Kidney capillary endothelial cell (primary cell): ENCODE data around the gene CARMIL1.

ENCODE experiments used
- DNase-seq: peaks from one replicate; pipeline ENCODE4 v3.0.0-alpha.2; 2018; ENCODE audit warnings: low spot score

CARMIL1 gene

DNA sequence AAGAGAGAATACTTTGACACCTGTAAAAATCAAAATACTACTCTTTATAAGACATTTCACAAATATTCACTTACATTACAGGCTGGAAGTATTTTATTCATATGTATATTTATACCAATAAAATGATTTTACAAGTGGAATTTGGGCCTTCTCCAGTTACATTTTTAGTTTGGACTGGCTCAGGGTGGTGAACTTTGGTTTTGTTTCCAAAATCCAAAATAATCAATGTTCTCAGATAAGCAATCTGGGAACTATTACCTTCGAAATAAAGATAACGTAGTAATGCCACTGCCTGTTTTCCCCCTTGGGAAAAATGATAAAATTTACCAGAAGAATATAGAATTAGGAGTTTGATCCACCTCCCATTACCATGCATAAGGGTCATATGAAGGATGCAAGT is 341.2 kb downstream of the CARMIL1 start:
- no peak for DNase-seq

DNA sequence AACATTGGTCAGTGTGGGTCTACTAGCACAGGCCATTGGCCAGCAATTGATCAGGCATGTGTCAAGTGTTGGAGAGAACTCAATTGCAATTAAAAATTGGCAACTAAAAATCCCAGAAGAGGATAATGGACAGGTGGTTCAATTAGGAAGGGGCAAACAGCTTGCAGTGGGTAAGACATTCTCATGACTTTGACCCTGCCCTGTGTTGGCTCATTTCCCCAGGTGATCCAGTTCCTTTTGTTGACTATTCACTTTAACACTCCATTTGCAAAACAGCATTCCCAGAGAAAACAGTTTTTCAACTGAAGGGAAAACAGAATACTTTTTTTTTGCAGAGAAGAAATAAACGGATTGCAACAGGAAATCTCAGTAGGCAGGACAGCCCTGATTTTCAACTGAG is 343.9 kb downstream of the CARMIL1 start:
- DNase-seq, result no peak

DNA sequence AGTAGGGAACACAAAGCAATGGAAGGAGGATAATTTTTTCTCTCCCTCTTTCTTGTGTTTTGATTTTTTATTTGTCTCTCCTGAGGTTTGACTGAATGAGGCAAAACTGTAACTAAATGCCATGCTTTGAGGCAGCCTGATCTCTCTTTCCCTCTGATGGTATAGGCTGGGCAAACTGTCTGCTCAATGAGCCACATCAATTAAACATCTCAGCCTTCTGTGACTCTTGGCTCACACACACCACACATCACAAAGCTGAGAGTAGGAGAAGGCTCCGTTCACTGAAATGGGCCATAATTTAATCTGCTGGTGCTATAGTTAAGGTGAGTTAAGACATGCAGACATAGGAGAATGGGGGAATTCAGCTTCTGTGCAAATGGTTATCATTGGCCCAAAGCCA is 344.7 kb downstream of the CARMIL1 start:
- DNase-seq, result no peak

DNA sequence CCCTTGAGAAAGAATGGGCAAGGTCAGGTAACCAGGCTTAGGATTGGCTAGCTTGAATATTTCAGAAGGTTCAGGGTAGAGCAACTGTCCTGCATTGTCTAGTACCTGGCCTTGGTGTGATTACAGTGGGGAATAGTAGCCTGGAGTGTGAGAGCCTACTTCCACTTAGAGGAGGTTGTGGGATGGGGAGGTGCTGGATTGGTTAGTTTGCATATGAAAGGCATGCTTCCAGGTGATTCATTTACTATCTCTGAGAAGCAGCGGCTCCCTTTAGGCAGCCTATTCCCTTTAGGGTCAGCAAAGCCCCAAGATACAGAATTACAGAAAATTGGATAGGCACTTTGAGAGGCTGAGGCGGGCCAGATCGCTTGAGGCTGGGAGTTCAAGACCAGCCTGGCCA is 347.8 kb downstream of the CARMIL1 start:
- no peak for DNase-seq

DNA sequence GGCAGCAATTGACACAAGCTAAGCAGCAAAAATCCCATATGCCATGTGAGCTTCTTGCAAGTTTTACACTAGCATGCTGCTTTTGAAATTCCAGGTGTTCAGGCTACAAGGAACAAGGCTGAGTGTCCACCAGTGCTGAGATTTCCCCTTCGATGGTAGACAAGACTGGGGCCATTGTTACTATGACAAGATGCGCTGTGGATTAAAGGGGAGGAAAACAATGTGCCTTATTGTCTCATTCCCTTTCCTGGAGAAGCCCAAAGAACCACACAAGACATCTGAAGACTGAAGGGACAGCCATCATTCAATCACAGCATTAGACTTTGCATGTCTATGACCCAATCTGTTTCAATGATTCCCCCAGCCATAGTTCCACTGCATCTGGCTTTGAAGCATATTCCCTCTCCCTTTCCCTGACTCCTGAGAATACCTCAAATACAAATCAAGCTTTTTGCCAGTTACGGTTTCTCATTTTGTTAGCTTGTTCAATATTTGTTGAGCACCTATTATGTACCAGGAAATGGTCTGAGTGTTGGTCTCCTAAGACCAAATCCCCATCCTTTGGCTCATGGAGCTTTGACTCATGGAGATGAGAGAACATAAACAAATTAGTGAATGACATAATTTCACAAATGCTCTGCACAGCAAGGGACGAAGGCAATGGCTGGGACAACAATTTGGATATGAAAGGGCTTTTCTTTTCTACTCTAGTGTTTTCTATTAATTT is 349.5 kb downstream of the CARMIL1 start:
- DNase-seq, result no peak

DNA sequence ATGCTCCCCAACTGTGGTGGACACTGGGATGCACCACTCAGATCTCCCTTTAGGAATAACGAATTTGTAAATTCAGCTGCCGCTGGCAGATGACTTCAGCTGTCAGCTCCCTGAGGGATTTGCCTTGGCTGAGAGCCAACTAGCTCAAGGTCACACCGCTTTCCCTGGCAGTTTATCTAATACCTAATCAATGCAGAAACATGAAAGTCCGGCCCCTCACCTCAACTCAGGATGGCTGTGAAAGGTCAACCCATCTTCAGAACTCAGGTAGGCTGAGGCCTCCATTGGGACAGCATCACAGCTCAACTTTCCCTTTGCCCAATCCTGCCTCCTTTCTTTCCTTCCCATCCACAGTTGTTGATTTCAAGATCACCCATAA is 350.0 kb downstream of the CARMIL1 start:
- no peak for DNase-seq

DNA sequence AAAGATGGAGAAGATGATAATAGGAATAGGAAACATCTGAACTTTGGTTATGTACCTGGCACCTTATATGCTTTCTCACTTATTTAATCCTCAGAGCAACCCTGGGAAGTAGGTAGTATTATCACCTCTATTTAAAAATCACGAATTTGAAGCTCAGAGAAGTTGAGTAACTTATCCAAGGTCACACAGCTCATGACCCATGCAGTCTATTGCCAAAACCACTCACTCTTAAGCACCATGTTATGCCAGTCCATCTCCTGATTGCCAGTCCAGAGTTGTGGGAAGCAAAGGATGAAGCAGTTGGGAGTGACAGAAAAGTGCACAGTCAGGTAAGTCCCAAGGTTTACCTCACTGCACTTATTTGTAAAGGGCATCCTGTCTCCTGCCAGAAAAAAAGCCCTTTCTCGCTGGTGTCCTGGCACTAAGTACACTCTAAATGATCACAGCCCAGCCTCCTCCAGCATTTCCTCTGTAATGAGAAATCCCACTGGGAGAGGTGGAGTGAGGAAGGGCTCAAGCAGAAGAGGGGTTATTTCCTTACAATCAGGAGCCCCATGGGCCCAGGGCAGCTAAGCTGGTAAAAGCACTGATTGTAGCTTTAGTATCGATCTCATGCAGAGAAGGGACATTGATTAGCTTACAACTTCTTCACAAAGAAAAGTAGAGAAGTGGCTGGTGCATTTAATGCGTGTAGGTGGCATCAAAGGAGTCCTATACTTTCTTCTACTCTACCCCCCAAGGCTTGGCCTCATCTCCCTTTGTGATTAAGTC is 351.5 kb downstream of the CARMIL1 start:
- DNase-seq, result no peak

DNA sequence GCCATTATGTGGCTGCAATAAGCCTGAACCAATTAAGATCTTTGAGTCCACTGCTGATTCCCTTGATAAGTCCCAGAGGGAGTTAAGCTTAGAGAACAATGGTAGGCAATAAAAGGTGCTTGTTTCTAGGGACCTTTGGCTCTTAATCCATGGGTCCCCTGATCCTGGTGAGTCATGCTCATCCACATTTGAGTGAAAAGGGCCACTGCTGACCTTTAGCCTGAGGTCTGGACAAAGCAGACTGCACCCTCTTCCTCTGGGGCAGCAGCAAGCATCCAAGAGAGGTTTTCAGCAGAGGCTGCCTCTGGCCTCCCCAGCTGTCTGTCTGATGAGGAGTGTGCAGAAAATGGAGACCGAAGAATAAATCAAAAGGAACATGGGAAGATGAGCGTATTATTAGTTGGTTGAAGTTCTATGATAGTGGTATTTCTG is 356.7 kb downstream of the CARMIL1 start:
- DNase-seq, result no peak

DNA sequence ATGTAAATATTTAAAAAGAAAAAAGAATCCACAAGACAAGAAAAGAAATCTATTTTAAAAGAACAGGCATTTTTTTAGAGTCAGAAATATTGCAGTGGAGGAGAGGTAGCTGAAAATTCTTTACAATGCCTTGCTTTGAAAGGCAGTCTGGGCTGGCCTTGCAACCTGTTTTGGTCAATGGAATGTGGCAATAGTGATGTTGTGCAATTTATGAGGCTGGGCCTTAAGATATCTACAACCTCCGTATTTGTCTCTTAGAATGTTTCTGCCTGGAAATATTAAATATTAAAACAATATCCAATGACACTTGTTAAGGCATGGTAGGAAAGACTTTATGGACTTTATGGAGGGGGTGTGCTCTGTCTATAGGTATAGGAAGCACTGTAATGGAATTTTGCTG is 358.0 kb downstream of the CARMIL1 start:
- no peak for DNase-seq

DNA sequence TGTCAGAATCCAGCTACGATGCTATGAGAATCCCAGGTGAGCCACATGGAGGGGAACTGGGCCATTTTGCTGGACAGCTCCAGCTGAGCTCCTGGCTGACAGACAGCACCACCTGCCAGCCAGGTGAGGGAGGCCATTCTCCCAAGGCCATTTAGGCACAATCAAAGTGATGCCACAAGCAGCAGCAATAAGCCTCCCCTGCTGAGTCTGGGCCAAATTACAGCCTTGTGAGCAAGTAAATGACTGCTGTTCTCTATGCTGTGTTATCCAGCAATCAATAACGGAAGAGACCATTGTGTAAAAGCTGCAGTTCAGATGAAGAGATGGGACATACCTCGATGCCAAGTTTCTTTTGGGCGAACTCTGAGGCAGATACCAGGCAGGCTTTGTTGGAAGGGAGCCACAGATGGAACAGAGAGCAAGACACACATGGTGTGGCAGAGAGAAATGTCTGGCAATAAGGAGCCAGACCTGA is 358.8 kb downstream of the CARMIL1 start:
- no peak for DNase-seq

DNA sequence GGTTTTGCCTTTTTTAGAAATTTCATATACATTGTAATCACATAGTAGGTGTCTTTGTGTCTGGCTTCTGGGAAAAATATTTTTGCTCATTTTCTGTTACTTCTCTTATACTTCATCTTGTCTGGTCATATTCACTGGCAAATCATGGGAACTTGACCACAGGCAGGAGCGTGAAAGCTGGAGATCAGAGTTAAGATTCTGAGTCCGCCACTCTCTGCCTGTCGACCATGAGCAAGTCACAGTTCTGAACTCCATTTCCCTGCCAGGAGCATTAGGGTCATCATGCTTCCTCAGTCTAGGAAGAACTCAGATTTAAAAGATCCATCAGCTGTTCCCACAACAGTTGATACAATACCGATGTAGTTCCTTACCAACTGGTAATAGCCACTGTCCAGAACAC is 360.5 kb downstream of the CARMIL1 start:
- DNase-seq, result no peak

DNA sequence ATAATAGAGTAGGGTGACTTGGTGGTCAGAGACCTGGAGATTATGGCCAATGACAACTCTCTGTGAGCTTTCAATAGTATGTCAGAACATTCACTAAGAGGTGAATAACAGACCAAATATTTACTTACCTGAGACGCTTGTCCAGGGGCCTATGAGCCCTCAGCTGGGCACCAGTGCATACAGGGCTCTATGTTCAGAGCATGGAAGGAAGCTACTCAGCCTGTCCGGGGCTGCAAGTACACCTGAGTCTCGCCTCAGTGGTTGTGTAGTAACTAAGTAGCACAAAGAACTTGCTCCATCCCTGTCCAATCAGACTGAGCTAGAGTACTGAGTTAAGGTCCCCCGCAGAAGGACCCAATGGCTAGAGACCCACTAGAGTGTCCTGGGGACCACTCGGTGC is 361.3 kb downstream of the CARMIL1 start:
- DNase-seq, result no peak

DNA sequence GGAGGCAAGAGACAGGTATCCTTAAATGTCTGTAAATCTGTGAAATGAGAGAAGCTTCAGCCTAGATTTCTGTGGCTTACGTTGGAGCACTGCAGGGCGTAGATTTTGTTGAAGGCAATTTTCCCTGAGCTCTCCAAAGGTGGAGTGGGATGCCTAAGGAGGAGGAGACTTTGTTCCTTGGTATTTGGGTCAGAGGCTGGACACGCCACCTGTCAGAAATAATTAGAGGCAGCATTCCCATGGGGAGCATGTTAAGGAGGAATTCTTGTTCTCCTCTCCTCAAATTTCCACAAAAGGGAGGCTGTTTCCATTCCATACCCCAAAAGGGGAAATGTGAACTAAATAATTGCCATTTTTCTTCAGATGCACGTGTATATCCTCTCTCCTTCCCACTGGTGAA is 361.7 kb downstream of the CARMIL1 start:
- no peak for DNase-seq

DNA sequence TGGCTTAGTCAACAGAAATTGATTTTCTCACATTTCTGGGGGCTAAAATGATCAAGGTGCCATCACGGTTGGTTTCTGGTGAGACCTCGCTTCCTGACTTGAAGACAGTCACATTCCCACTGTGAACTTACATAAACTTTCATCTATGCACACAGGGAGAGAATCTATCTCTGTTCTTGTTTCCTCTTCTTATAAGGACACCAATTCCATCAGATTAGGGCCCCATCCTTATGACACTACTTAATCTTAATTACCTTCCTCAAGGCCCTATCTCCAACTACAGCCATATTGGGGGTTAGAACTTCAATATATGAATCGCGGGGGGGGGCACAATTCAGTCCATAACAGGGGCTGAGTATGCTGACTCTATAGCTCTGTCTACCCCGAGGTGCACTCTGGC is 362.2 kb downstream of the CARMIL1 start:
- no peak for DNase-seq

DNA sequence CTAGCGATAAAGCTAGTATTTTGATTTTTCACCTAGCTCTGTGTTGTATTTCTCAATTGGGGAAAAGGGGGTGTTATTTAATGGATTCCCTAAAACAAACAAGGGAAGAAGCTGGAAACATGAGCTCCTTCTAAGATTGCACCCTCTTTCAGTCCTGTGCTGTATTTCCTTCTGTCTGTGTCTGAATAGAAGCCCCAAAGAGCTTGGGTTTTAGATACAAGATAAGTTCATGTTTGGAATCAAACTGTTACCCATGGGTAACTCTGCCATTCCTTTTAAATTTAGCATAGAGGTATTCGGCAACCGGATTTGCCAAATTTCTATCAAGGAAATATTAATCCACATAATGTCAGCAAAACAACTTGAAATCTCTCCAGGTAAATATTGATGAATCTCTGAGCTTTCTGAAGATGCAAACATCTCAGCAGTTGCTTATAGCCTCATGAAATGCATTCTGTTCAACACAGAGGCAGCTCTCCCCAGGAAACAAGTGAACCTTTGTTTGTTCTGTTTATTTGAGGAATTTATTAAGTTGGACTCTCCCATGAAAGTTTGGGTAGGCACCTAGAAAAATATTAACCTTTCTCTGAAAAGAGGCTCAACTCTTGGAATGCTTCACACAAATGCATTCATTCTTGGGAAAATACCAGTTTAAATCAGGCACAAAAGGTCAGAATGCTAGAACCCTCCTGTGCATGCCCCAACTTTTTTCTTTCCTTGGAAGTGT is 362.9 kb downstream of the CARMIL1 start:
- no peak for DNase-seq

DNA sequence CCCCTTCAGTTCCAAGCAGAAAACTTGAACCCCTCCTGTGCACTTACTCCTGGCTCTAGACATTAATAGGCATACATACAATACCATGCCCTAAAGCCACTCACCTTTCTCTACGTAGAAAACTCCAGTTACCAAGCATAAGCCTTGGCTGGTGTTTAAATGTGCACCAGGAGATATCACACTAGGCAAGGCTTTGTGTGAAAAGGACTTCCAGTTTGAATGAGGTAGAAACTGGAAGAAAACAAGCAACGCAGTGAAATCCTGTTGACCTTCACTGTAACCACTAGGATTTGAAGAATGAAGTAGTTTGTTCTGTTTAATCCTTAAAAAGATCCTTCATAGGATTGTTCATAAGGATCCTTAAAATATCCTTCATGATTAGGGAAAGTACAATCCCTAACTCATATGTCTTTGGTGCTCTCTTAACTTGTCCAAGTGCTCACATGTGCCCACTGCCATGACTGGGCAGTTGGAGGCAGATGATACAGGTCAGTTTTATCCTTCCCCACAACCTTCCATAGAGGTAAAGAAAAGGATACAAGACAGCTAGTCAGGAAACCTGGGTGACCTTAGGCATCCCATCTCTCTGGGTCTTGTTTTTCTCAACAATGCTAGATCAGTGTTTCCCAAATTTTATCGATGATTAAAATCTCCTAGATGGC is 363.6 kb downstream of the CARMIL1 start:
- DNase-seq, result no peak

DNA sequence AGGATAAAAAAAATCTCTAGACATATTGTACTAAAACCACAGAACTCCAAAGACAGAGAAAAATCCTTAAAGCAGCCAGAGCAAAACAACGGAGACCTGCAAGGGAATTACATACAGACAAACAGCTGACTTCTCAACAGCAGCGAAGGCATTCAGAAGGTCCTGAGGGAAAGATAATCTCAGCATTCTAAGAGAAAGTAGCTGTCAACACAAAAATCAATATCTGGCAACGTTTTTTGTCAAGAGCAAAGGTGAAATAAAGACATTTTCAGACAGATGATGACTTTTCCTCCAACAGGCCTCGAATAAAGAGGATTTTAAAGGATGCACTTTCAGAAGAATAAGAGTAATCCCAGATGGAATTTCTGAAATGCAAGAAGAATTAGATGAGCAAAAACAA is 366.7 kb downstream of the CARMIL1 start:
- no peak for DNase-seq

DNA sequence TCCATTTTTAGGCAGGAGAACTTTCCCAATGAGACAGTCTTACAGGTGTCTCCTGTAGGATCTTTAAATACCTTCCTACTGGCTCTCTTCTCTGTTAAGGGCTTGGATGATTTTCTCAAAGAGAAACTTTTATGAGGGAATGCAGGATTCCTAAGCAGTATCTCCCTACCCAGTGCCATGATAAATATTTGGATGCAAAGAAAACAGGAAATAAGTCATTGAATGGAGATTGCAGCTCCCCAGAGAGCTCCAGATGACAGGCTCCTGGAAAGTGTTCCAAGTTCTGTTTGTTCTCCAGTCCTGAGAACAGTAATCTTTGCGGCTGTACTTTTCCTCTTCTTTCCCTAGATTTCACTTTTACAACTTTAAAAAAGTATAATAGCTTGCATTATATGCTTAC is 370.4 kb downstream of the CARMIL1 start:
- no peak for DNase-seq

DNA sequence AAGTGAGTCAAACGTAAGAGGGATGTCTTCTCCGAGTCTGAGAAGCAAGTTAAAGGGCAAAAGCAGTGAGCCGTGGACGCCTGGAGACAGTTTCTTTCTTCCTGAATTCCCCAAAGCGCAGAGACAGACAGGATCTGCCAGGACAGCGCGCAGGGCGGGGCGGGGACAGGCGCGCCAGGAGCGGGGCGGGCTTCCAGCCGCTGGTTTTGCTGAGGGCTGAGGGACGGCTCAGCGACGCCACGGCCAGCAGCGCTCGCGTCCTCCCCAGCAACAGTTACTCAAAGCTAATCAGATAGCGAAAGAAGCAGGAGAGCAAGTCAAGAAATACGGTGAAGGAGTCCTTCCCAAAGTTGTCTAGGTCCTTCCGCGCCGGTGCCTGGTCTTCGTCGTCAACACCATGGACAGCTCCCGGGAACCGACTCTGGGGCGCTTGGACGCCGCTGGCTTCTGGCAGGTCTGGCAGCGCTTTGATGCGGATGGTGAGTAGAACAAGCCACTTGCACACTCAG is 372.9 kb downstream of the CARMIL1 start, which contains the start of gene SCGN:
Gene SCGN, plus strand, starts transcription at position 209 of the 509 bp plus-strand sequence. Its CDS starts 189 bp downstream, at position 398.
- peak; percentile 50 for DNase-seq

DNA sequence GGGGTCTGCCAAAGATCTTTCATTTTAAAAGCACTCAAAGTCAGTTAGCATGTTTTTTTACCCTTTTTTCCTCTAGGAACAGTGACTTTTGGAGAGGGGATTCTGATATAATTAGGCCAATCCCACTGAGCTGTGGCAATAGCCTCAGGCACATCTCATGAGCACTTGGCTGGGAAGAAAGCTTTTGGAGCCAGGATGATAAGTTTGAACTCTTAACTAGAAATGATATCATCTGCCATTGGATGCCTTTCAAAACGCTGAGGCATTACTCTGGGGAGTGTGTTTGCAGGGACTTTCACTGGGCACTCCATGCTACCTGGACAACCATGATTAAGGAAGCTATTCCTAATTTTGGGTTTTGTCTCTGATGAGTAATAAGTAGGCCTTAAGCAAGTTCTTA is 376.5 kb downstream of the CARMIL1 start:
- DNase-seq, result no peak

DNA sequence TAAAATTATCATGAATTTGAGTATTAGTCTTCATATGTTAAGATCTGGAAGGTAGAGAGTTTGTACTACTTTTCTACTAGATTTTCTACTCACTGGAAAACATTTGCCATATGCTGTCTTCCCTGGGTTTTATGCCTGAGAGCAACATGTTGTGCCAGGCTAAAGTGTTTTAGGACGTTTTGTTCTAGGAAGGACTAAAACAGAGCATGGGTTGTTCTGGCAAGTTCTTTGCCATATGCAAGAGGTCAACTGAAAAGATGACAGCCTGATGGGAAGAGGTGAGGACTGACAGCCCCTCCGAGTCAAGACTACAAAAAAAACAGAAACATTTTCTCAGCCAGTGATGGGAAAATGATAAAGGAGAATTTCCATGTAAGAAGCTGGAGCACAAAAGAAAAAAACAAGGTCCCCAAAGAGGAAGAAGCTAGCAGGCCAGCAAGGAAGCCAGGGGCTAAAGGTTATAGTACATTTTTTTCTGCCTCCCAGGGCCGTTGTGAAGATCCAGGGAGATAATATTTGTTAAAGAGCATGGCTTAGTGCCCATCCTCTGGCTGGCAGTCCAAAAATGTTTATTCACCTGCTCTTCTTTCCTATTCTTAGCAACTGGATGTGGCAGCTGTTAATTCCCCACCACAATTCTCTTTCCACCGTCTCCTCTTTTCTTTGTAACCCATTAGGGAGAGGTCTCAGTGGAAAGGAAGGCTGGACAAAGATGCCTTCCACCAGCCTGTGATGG is 380.6 kb downstream of the CARMIL1 start:
- DNase-seq, result no peak
